T-helper 1 cell (primary cell): ENCODE results near the gene IRX5.

Experiments
- DNase-seq, 5 donors: peaks; one replicate each; pipeline ENCODE4 v3.0.0-alpha.2; 2012 to 2020

Gene IRX5

GRCh38 chr16:54931120-54932014, 702 bp downstream of the IRX5 start:
- DNase-seq, result peak in 1 of 5 donors; percentile 15

DNA sequence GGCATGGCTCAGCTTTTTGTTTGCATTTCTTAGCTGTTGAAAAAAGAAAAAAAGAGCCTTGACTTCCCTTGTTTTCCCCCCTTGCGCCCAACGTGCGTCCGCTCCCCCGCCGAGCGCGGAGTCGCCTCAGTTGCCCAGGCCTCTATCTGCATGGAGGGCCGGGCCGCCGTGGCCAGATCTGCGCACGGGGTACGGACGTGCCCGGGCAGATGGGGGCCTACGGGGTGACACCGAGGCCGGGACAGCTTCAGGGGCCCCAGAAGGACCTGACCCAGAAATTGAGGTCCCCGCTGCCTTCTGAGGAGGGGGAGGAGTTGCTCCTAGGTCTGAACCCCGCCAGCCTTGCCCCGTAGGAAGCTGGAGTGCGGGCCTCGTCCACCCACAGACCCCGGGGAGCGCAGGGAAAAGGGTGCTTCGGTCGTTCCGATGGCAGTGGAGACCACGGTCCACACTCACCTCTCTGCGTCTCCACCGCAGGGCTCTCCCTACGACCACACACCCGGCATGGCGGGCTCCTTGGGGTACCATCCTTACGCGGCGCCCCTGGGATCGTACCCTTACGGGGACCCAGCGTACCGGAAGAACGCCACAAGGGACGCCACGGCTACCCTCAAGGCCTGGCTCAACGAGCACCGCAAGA, 1.5 kb downstream of the IRX5 start:
- no peak for DNase-seq

DNA sequence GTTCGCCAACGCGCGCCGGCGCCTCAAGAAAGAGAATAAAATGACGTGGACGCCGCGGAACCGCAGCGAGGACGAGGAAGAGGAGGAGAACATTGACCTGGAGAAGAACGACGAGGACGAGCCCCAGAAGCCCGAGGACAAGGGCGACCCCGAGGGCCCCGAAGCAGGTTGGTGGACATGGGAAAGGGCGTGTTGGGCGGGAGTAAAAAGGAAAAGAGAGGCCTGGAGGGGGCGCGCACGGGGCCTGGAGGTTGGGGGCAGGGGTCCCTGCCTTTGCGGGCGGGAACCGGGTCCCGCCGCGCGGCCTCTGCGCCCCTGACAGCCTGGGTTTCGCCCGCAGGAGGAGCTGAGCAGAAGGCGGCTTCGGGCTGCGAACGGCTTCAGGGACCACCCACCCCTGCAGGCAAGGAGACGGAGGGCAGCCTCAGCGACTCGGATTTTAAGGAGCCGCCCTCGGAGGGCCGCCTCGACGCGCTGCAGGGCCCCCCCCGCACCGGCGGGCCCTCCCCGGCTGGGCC, 2.1 kb downstream of the IRX5 start:
- no peak for DNase-seq

DNA sequence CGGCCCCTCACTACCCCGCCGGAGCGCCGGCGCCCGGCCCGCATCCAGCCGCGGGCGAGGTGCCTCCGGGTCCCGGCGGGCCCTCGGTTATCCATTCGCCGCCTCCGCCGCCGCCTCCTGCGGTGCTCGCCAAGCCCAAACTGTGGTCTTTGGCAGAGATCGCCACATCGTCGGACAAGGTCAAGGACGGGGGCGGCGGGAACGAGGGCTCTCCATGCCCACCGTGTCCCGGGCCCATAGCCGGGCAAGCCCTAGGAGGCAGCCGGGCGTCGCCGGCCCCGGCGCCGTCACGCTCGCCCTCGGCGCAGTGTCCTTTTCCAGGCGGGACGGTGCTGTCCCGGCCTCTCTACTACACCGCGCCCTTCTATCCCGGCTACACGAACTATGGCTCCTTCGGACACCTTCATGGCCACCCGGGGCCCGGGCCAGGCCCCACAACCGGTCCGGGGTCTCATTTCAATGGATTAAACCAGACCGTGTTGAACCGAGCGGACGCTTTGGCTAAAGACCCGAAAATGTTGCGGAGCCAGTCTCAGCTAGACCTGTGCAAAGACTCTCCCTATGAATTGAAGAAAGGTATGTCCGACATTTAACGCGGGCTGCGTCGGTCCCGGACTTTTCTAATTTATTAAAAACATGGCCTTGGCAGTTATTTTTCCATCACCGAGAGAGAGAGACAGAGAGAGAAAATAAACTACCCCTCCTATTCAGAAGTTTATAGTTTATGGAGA, 2.8 kb downstream of the IRX5 start:
- no peak for DNase-seq

DNA sequence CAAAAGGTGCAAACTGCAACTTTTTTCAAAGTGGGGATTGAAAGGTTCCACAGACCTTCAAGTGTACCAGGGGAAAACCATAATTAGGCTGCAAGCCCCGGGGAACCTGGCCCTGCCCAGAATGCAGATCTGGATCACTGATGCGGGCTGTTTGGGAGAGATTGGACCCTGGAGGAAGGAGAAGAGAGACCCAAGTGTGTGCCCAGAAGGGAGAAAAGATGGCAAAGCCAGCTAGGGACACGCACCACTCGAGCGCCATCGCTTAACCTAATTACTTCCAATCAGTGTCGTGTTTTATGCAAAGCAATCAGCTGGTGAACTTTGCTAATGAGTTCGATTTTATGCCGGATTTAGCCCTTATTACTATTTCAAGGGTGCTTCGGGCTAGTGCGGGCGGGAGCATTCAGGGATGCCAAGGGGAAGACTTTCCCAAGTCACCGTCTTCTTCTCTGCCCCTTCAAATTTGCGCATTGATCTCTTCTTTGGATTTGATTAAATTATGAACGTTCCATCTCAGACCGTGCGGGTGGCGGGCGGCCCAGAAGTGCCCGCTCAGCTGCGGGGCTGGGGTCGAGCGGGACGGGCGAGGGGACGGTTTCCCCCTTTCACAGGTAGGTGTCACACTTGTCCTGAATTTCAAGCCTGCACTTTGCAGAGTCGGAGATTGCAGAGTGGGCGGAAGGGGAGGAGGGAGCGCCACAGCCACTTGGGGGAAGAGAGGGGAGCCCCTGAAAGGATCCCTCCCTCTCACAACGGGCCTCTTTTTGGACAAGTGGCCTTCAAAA, 4.0 kb downstream of the IRX5 start:
- DNase-seq, result no peak

DNA sequence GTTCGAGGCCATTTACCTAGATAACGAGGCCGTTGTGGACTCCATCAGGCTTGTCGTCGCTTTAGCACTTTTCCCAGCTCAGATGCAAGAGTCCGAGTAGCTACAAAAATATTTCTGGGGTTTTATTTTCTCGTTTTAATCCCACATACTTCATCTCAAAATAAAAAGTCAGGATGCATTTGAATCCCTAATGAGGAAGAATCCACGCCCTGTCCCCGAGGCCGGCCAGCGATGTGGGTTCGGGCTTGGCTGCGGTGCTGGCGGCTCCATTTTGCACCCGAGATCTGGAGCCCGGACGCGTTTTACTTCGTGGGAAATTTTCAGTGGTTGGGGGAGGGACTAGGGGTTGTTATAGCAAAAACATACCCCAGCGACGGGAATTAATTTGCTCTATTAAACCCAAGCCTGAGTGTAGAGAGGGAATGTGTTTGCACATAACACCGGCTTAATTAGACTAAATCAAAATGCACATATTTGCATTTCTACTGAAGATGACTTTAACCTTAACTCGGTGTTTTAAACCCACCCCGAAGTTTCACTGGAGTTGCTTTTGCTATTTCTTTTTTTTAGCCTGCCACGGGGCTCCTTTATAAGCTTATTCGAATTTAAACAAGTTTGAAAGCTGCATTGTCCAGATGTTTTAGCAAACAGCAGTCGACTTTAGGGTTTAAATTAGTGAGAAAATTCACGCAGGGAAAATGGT, 4.8 kb downstream of the IRX5 start:
- DNase-seq, result no peak

GRCh38 chr16:54936201-54936978, 5.7 kb downstream of the IRX5 start:
- DNase-seq, result peak in 1 of 5 donors; percentile 9

DNA sequence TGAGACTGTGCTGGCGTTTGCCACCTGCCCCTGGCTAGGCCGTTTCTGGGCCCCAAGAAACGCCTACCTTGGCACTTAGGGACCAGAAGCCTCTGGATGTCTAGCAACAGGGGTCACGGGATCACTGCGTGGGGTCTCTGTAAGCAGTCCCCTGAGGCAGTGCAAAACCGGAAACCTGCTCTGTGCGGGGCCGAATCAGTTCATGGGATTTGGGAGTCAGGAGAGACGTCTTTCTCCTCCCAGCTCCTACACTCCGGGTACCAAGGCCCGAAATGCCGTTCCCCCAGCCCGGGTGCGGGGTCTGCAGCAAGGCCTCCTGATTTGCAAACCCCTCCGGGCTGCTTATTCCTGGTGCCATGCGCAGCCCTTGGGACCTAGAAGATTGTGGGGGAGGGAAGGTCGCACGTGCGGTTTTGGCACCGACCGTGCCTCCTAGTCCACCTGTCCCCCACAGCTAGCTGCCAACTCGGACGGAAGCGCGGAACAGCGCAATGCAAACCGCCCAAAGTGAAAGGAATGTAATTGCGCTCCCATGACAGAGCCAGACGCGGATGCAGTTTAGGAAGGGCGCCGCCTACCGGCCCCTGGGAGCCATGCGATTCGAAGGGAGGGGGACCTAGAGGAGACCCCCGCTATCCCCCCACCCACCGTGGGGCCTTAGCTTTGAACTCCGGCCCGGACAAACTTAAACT, 6.5 kb downstream of the IRX5 start:
- DNase-seq, result peak in 1 of 5 donors; percentile 14

- DNase-seq, result no peak
Measured at GRCh38 chr16:54937671-54938211, 7.1 kb downstream of the IRX5 start.

DNA sequence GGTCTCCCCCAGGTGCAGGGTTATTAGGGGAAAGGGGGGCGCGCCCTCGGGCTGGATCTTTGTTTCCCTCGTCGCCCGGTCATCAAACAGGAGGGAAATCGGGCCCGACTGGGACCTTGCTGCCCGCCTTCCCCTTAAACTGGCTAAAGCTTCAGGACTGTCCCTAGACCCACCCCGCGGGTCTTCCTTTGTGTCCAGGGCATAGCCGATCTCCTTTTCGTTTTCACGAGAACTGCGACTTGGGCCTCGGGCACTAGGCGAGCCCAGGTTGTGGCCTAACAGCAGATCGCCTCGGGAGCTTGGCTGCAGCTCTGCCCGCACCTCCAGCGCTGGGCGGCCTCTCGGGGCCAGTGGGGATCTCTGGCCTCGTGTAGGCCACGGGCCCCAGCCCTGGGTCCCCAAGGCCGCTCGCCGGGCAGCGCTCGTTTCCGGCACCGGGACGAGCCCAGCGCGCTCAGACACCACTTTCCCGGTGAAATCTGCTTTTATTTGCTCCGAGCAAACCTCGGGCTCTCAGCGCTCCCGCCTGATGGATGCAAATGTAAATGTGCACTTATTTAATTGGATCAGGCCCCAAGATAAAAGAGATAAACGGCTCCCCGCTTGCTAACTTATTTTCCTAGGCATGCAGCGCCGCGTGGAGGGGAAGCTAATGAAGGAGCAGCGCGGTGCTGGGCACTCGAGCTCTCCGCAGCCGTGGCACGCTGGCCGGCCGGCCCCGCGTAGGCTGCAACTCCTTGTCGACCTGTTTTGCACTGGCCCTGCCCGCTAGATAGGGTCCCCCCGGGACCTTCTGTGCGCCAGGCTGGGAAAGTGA, 7.8 kb downstream of the IRX5 start:
- DNase-seq, result no peak

DNA sequence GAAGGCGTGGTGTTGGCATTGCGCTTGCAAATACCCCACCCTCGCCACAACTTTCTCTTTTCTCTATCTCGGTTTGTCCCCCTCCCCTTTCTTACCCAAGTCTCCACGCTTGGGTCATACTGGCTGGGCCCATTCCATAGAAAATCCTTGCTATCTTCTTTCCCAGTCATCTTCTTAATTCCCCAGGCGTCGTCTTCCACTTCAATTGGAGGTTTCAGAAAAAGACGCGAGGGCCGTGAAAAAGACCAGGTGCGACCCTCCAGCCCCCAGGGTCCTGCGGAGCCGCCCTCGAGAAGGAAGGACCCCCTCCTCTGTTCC, 8.3 kb downstream of the IRX5 start:
- DNase-seq, result no peak

- DNase-seq, result no peak
Measured at GRCh38 chr16:54939510-54940278, 9.0 kb downstream of the IRX5 start.

- DNase-seq, result no peak
Measured at GRCh38 chr16:54940279-54940604, 9.6 kb downstream of the IRX5 start.

DNA sequence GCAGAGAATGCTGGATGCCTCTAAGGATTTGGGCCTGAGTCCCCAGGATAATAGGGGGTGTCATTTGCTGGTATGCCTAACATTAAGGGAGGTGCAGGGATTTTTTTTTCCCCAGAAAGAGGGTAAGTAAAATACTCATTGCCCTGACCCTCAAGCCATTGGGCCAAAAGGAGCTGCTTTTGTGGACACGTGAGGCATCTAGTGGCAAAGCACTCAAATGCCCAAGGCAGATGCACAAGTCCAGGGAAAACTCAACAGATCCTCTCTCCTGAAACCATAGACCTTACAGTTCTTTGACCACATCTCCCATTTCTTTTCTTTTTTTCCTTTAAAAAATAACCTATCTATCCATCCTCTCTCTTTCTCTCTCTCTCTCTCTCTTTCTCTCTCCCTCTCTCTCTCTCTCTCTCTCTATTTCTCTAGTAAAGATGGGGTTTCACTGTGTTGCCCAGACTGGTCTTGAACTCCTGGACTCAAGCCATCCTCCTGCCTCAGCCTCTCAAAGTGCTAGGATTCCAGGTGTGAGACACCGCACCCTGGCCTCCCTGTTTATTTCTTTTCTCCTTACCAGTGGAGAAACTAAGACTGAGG, 11.8 kb downstream of the IRX5 start:
- no peak for DNase-seq

DNA sequence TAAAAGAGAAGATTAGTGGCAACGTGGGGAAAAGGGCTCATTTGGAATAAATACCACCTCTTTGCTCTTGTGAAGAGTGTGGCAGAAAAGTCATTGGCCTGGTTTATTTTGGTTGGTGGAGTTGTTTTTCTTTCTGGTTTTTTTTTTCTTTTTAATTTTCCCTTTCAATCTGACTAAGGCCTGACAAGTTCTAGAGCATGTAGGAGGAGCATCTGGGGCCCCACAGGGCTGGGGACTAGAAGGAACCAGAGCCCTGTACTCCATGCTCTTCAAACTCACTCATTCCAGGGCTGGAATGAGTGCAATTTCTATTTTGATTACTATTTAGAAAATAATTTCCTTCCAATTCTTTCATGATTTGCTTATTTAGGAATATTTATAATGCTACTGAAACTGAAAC, 13.3 kb downstream of the IRX5 start:
- DNase-seq, result no peak

DNA sequence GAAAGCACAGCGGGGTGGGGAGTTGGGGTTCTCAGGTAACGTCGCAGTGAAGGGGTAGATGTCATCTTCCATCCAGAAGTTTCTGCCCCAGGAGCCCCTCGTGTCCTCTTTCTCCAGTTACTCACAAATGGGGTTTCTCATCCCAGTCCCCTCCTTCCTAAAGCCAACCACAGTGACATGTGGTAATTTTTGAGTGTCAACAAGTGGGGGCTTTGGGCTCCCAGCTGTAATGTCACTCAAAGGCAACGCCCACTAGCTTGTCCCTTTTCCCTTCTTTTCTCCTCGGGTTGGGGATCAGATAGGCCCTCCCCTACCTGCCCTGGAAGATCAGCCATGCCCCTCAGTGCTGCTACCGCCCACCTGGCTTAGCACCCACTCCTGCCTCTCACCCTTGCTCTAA, 14.4 kb downstream of the IRX5 start:
- DNase-seq, result no peak

DNA sequence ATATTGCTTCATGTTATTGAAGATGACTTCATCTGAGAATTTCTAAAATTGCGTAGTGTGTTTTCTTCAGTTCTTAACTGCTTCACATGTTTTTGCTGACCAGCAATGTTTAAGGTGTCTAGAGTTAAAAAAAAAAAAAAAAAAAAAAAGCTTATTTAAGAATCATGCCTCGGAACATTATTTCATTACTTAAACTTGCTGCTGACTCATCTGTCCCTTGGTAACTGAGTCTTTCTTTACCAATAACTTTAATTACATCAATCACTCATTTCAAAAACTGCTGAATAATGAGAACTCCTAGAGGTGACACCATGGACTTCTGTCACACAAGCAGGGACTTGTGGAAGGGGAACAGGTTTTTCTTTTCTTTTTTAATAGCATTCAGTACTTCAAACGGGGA, 16.2 kb downstream of the IRX5 start:
- no peak for DNase-seq

- DNase-seq, result no peak
Measured at GRCh38 chr16:54947616-54948015, 17.0 kb downstream of the IRX5 start.
